ENCODE measurements around the gene FSTL4.

DNA sequence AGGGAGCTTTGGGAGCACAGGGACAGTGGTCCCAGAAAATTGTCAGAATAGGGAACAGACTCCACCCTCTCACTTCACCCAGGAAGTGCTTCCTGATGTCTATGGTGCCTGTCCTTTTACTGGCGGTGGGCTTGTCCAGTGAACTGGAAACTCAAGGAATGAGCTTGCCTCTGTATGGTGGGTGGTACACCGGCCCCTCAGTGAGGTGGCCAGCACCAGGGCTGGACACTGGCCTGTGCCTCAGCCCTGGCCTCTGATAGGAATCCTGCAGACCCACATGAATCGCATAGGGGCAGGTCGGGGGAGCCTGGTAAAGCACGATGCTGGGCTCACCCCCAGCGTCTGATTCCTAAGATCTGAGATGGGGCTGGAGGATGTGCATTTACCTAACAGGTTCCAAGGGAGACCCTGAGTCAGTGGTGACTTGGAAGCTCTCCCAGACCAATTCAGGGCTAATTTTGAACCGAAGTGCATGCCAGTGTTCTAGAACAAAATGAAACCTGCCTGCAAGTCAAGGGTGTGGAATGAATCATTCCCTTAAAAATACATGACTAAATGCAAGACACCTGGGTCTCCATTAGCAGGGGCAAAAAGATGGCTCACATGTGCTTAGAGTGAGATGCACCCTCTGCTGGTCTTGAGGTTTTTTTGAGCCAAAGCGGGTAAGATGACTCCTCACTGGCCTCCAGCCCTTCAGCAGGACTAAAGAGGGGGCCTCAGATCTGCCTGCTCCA is 382.2 kb downstream of the FSTL4 start:
- TF ChIP-seq CTCF (optimal IDR thresholded peaks at IDR 0.05 in 1 of 3, IDR thresholded peaks at IDR 0.05 in 1 of 3, conservative IDR thresholded peaks at IDR 0.05 in 1 of 3; ENCODE audit: extremely low read depth in 1 of 3, insufficient read depth in 2 of 3, low read length in 3 of 3) (peak in 2 of 3 experiments; percentile 42 to 47), EZH2 (IDR thresholded peaks at IDR 0.05; ENCODE audit: low read length) (no peak)

Measured in keratinocyte (primary cell).